Urothelium cell line (cell line): ENCODE data around the gene POC1B.

ENCODE experiments used
- DNase-seq: peaks from one replicate; pipeline ENCODE4 v3.0.0; 2011; ENCODE audit warnings: low spot score, mixed read lengths
- FAIRE-seq: peaks from 2 replicates; lab custom pipeline; 2011; peaks lifted over from hg19 to GRCh38; lab: Jason Lieb, UNC

The POC1B gene

GRCh38 chr12:89539426-89540223, 13.8 kb upstream of the POC1B start:
- FAIRE-seq: no peak

GRCh38 chr12:89538897-89539296, 13.1 kb upstream of the POC1B start:
- FAIRE-seq: no peak
- DNase-seq: no peak

More at GRCh38 chr12:89539426-89540223, 13.8 kb upstream of the POC1B start:
- DNase-seq: no peak

GRCh38 chr12:89537389-89537788, 11.5 kb upstream of the POC1B start:
- no peak for FAIRE-seq
- no peak for DNase-seq

GRCh38 chr12:89529738-89530137, 3.9 kb upstream of the POC1B start:
- DNase-seq (peak; percentile 32), FAIRE-seq (no peak)

GRCh38 chr12:89528434-89528833, 2.6 kb upstream of the POC1B start:
- DNase-seq: no peak
- FAIRE-seq: no peak

- FAIRE-seq: no peak
Measured at GRCh38 chr12:89525305-89525823, 483 bp downstream of the POC1B start.

GRCh38 chr12:89524541-89525304, 1.1 kb downstream of the POC1B start, which contains the start of gene GALNT4:
Gene GALNT4 (minus strand): TSS chr12:89524796. CDS start chr12:89524549, 247 bp downstream.
- FAIRE-seq (no peak), DNase-seq (peak; percentile 78)

More at GRCh38 chr12:89525305-89525823, 483 bp downstream of the POC1B start:
- DNase-seq: peak; percentile 16

GRCh38 chr12:89523843-89524540, 1.9 kb downstream of the POC1B start:
- no peak for DNase-seq
- no peak for FAIRE-seq

- no peak for DNase-seq
- FAIRE-seq: no peak
Measured at GRCh38 chr12:89523393-89523792, 2.5 kb downstream of the POC1B start.

GRCh38 chr12:89521364-89522223, 4.3 kb downstream of the POC1B start:
- no peak for DNase-seq
- no peak for FAIRE-seq

- DNase-seq: no peak
- no peak for FAIRE-seq
Measured at GRCh38 chr12:89517720-89518119, 8.1 kb downstream of the POC1B start.

- DNase-seq (no peak), FAIRE-seq (no peak)
Measured at GRCh38 chr12:89516633-89517032, 9.2 kb downstream of the POC1B start.

- FAIRE-seq (no peak), DNase-seq (no peak)
Measured at GRCh38 chr12:89514751-89515150, 11.1 kb downstream of the POC1B start.

- DNase-seq (no peak), FAIRE-seq (no peak)
Measured at GRCh38 chr12:89513544-89513943, 12.3 kb downstream of the POC1B start.

GRCh38 chr12:89507015-89507824, 18.6 kb downstream of the POC1B start:
- DNase-seq (no peak), FAIRE-seq (no peak)

GRCh38 chr12:89506050-89506449, 19.8 kb downstream of the POC1B start:
- FAIRE-seq: no peak

GRCh38 chr12:89504560-89505346, 21.1 kb downstream of the POC1B start:
- DNase-seq (no peak), FAIRE-seq (no peak)

More at GRCh38 chr12:89506050-89506449, 19.8 kb downstream of the POC1B start:
- DNase-seq: no peak

GRCh38 chr12:89501793-89502192, 24.1 kb downstream of the POC1B start:
- no peak for DNase-seq
- no peak for FAIRE-seq
